GM18526 (cell line): Measurements from ENCODE around the gene VDAC1.

Experiments used
- POLR2A ChIP-seq: IDR thresholded peaks from 3 replicates; pipeline ENCODE4 v1.6.1; 2011; ENCODE audit not compliant: insufficient read length; ENCODE audit errors: extremely low read depth

The VDAC1 gene

GRCh38 chr5:133967124-133967523 is 37.7 kb downstream of the VDAC1 start:
- no peak for TF ChIP-seq POLR2A

- no peak for TF ChIP-seq POLR2A
These were observed 38.7 kb downstream of the VDAC1 start for GRCh38 chr5:133966090-133966489.

- no peak for TF ChIP-seq POLR2A
These were observed 41.2 kb downstream of the VDAC1 start for GRCh38 chr5:133963493-133964128.

- TF ChIP-seq POLR2A, result no peak
These were observed 41.8 kb downstream of the VDAC1 start for GRCh38 chr5:133962801-133963476.

GRCh38 chr5:133962131-133962530 is 42.6 kb downstream of the VDAC1 start:
- TF ChIP-seq POLR2A, result no peak

- TF ChIP-seq POLR2A, result no peak
These were observed 45.1 kb downstream of the VDAC1 start for GRCh38 chr5:133959643-133960042.

GRCh38 chr5:133957591-133957990 is 47.2 kb downstream of the VDAC1 start:
- no peak for TF ChIP-seq POLR2A

GRCh38 chr5:133957080-133957479 is 47.7 kb downstream of the VDAC1 start:
- TF ChIP-seq POLR2A, result no peak

GRCh38 chr5:133953568-133954145 is 51.1 kb downstream of the VDAC1 start:
- no peak for TF ChIP-seq POLR2A

GRCh38 chr5:133952729-133953567 is 51.8 kb downstream of the VDAC1 start:
- TF ChIP-seq POLR2A, result no peak

GRCh38 chr5:133950821-133951612 is 53.8 kb downstream of the VDAC1 start:
- no peak for TF ChIP-seq POLR2A

GRCh38 chr5:133948721-133949120 is 56.1 kb downstream of the VDAC1 start:
- TF ChIP-seq POLR2A, result no peak

- no peak for TF ChIP-seq POLR2A
These were observed 57.3 kb downstream of the VDAC1 start for GRCh38 chr5:133947431-133947841.

GRCh38 chr5:133945568-133945967 is 59.2 kb downstream of the VDAC1 start:
- no peak for TF ChIP-seq POLR2A

GRCh38 chr5:133944263-133945185 is 60.3 kb downstream of the VDAC1 start:
- TF ChIP-seq POLR2A, result no peak
